AG04449 (cell line): Measurements from ENCODE around the gene CRACDL.

Experiments
- CTCF ChIA-PET: fragments of 350-600 bp; formaldehyde crosslinking; extraction: SDS; loops from one replicate; lab custom pipeline; 2021; ENCODE audit warnings: antibody characterized with exemption; lab: Yijun Ruan, JAX
- POLR2A ChIA-PET: fragments of 400-600, 350-600 bp; formaldehyde crosslinking; extraction: SDS; loops from one replicate; lab custom pipeline; 2020; ENCODE audit warnings: antibody characterized with exemption, inconsistent platforms; lab: Yijun Ruan, JAX
- DNase-seq: peaks from one replicate; pipeline ENCODE4 v3.0.0-alpha.2; 2010; ENCODE audit warnings: low read depth, low spot score
- H3K4me3 ChIP-seq: 2 replicates; pipeline ENCODE4 v1.5.1; 2011; ENCODE audit warnings: low read depth, mild to moderate bottlenecking, control low read depth, low read length
- CTCF ChIP-seq: IDR thresholded peaks from one replicate; pipeline ENCODE4 v1.5.1; 2011; ENCODE audit warnings: mild to moderate bottlenecking, moderate library complexity, low read length, control low read depth, inconsistent platforms; ENCODE audit not compliant: insufficient read depth; ENCODE audit errors: missing control alignments

The CRACDL gene

DNA sequence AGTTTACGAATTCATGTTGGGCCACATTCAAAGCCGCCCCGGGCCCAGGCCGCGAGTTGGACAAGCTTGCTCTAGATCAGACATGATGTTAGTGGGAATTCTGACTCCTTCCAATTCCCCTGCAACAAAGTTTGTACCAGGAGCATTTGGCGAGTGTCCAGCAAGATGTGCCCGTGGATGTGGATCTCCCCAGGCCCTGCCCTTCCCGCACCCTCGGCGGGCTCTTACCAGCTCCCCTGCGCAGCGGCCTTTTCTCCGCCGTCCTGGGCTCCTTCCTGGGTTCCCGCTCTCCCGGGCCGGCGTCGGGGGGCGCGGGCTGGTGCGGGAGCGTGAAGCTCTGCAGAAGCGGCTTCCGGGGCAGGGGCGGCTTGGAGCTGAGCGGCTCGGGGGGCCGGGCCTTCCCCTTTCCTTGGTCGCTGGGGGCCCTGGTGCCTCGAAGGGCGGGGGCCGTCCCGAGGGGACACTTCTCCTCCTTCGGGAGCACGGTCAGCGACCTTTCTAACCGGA, 114.3 kb downstream of the CRACDL start:
- POLR2A ChIA-PET, result no interaction called here
- no peak for TF ChIP-seq CTCF
- no peak overlapping the region for H3K4me3 ChIP-seq
- DNase-seq, result no peak
- CTCF ChIA-PET, result no interaction called here

DNA sequence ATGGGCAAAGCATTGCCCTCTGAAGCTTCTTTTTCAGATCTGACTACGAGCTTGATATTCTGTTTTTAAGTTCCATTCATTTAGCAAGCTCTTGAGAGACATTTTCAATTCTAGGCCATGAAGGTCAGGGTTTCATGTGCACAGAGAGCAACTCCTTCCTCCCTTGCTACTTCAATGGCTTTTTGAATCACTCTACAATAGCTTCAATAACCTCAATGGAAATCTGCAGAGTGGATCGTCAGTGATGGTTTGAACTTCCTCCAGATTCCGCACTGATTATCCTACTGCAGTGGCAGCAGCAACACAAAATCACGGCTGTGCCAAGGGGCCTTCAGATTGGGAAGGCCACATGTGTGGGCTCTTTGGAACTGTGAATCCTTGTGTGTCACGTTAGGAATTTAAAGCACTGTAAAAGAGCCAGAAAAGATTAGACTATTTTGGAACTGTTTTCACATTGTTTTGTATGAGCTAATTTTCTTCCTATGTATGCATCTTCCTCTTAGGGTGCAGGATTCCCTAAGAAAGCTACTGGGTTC, 116.7 kb downstream of the CRACDL start:
- no peak for TF ChIP-seq CTCF
- no peak for DNase-seq

GRCh38 chr2:98818164-98818563, 117.9 kb downstream of the CRACDL start:
- no peak for TF ChIP-seq CTCF
- POLR2A ChIA-PET, result no interaction called here
- CTCF ChIA-PET, result interaction anchor here (1.5 kb wide), 2 partner anchors 11 to 169 kb away, joined by 3 to 5 read pairs; no protein-coding TSS in a partner anchor
- no peak overlapping the region for H3K4me3 ChIP-seq
- no peak for DNase-seq

More for the DNA sequence above, 116.7 kb downstream of the CRACDL start:
- POLR2A ChIA-PET, result no interaction called here
- CTCF ChIA-PET, result interaction anchor here (1.5 kb wide), 1 partner anchor 170 kb away, joined by 5 read pairs; no protein-coding TSS in a partner anchor
- no peak overlapping the region for H3K4me3 ChIP-seq

DNA sequence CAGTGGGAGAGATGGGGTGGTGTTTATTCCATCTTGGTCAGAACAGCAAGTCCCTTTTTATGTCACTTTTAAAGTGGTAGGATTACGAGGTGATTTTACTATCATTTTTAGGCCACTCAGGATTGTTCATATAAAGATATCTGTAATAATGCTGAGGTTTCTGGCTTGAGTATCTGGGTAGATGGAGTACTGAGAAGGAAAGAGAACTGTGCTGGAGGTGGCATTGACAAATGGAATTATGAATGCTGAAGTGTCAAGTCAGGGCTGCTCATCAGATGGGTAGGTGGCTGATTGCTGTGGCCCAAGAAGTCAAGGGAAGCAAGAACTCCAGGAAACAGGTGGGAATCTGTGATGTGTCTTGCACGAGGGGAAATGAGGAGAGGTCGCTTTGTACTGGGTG, 119.7 kb downstream of the CRACDL start:
- H3K4me3 ChIP-seq, result no peak overlapping the region
- ChIA-PET CTCF (no interaction called here), POLR2A (no interaction called here)
- no peak for DNase-seq
- TF ChIP-seq CTCF, result no peak

GRCh38 chr2:98815795-98816194, 120.2 kb downstream of the CRACDL start:
- ChIA-PET CTCF (no interaction called here), POLR2A (no interaction called here)
- no peak for DNase-seq
- no peak overlapping the region for H3K4me3 ChIP-seq
- TF ChIP-seq CTCF, result no peak

GRCh38 chr2:98811766-98812165, 124.3 kb downstream of the CRACDL start:
- ChIA-PET POLR2A (no interaction called here), CTCF (no interaction called here)
- H3K4me3 ChIP-seq, result no peak overlapping the region
- no peak for TF ChIP-seq CTCF
- no peak for DNase-seq
